H1 (cell line): Measurements from ENCODE around the gene REPS2.

Source experiments
- POLR2AphosphoS5 ChIP-seq: IDR thresholded peaks from 2 replicates; pipeline ENCODE4 v1.6.1; 2011; ENCODE audit warnings: low read depth, low read length
- TF ChIP-seq, protein P1 (sequence below), 3 experiments: IDR thresholded peaks; 1 replicate in 2 of 3; 2 replicates in 1 of 3; pipeline versions ENCODE4 v1.5.1 to v1.6.1; 2011; ENCODE audit warnings: low read length in 3 of 3, mild to moderate bottlenecking in 3 of 3, inconsistent platforms in 2 of 3, low read depth in 1 of 3, moderate library complexity in 1 of 3; ENCODE audit not compliant: insufficient read depth in 1 of 3; ENCODE audit errors: control extremely low read depth in 1 of 3

DNA sequence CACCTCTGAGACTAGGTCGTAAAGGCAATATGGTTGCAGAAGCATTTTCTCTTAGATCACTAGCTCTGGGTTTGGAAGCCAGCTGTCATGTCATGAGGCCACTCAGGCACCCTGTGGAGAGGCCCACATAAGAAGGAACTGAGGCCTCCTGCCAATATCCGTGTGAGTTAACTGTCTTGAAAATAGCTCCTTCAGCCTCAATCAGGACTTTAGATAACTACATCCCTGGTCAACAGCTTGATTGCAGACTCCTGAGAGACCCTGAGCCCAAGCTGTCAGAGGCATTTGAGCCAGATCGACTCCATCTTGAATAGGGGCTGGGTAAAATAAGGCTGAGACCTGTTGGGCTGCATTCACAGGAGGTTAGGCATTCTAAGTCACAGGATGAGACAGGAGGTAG lies 15.1 kb upstream of the REPS2 start:
- TF ChIP-seq, protein P1, sequence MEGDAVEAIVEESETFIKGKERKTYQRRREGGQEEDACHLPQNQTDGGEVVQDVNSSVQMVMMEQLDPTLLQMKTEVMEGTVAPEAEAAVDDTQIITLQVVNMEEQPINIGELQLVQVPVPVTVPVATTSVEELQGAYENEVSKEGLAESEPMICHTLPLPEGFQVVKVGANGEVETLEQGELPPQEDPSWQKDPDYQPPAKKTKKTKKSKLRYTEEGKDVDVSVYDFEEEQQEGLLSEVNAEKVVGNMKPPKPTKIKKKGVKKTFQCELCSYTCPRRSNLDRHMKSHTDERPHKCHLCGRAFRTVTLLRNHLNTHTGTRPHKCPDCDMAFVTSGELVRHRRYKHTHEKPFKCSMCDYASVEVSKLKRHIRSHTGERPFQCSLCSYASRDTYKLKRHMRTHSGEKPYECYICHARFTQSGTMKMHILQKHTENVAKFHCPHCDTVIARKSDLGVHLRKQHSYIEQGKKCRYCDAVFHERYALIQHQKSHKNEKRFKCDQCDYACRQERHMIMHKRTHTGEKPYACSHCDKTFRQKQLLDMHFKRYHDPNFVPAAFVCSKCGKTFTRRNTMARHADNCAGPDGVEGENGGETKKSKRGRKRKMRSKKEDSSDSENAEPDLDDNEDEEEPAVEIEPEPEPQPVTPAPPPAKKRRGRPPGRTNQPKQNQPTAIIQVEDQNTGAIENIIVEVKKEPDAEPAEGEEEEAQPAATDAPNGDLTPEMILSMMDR (IDR thresholded peaks at IDR 0.05; ENCODE audit: control extremely low read depth in 1 of 3, insufficient read depth in 1 of 3, low read depth in 1 of 3, low read length in 3 of 3): no peak
- no peak for TF ChIP-seq POLR2AphosphoS5
